Omental fat pad (tissue), 4 donors: Measurements from ENCODE around the gene SAT1. TPM values are rescaled to one million over a fixed set of nuclear protein-coding genes. Genes with fewer than 3 reads are reported as not detected.
"Not testable (repeated sequence)": the region's sequence is repeated elsewhere in the genome, so short reads cannot be mapped to it uniquely, and the experiment has no call there.

Experiments
- ATAC-seq: fragments of 150-250 bp; one replicate; pipeline ENCODE4 v1.9.1; 2016; ENCODE audit warnings: mild to moderate bottlenecking, moderate library complexity; ENCODE audit not compliant: low FRiP score
- DNase-seq: peaks from one replicate; pipeline ENCODE4 v3.0.0-alpha.2; 2019; ENCODE audit warnings: low spot score
- total RNA-seq, 4 donors: library from RNA; depleted of rRNA; stranded (reverse); fragments of >200 nt; gene quantifications; one replicate each; pipeline ENCODE4 v1.1.0, GENCODE V29; 2016
- TF ChIP-seq, protein P1 (sequence below), 3 donors: fragments of 450-650 bp; IDR thresholded peaks; one replicate each; pipeline ENCODE4 v1.5.1; 2016 to 2017; ENCODE audit warnings: antibody characterized with exemption in 3 of 3, mild to moderate bottlenecking in 3 of 3, moderate library complexity in 2 of 3

Gene SAT1
- 1,000 to 10,000 TPM; 1,071 to 2,815 (median 2,155) TPM for total RNA-seq

DNA sequence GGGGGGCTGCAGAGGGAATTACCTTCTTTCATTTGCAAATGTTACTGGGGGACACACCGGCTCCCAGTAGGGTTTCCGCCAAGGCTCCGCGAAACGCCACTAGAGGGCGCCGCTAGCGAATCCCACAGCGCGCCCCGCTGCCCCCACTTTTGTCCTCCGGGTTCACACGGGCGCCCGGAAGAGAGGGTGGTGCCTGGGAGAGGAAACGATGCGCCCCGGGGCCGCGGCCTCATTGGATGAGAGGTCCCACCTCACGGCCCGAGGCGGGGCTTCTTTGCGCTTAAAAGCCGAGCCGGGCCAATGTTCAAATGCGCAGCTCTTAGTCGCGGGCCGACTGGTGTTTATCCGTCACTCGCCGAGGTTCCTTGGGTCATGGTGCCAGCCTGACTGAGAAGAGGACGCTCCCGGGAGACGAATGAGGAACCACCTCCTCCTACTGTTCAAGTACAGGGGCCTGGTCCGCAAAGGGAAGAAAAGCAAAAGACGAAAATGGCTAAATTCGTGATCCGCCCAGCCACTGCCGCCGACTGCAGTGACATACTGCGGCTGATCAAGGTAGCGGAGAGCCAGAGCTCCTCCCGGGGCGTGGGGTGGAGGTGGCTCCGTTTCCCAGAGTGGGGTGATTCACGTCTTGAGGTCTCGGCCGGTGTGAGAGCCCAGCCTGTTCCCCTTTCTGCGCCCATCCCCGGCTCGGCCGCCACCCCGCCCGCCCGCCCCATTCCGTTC, at the start of gene SAT1:
Gene SAT1 (plus strand): TSS at position 311 of the 726 bp plus-strand sequence. CDS start 179 bp downstream, at position 490.
- peak; percentile 79 for ATAC-seq
- DNase-seq: peak; percentile 83
- TF ChIP-seq, protein P1, sequence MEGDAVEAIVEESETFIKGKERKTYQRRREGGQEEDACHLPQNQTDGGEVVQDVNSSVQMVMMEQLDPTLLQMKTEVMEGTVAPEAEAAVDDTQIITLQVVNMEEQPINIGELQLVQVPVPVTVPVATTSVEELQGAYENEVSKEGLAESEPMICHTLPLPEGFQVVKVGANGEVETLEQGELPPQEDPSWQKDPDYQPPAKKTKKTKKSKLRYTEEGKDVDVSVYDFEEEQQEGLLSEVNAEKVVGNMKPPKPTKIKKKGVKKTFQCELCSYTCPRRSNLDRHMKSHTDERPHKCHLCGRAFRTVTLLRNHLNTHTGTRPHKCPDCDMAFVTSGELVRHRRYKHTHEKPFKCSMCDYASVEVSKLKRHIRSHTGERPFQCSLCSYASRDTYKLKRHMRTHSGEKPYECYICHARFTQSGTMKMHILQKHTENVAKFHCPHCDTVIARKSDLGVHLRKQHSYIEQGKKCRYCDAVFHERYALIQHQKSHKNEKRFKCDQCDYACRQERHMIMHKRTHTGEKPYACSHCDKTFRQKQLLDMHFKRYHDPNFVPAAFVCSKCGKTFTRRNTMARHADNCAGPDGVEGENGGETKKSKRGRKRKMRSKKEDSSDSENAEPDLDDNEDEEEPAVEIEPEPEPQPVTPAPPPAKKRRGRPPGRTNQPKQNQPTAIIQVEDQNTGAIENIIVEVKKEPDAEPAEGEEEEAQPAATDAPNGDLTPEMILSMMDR (IDR thresholded peaks at IDR 0.05): peak in 1 of 3 donors; percentile 48

DNA sequence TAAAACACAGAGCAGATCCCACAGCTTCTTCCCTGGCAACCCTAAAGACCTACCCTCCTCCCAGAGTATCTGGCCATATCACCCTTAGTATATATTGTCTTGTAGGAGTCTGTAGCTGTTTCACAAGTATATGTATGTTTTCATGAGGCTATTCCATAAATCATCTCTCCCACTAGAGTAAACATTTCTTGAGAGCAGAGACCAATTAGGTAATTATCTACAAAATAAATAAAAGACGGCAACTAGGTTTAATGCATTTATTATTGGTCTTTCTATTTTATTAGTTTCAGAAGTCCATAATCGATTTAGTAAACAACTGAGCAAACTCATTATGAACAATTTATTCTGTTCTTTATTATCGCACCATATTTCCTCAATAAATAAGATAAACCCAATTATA, 46.9 kb upstream of the SAT1 start:
- no peak for ATAC-seq

DNA sequence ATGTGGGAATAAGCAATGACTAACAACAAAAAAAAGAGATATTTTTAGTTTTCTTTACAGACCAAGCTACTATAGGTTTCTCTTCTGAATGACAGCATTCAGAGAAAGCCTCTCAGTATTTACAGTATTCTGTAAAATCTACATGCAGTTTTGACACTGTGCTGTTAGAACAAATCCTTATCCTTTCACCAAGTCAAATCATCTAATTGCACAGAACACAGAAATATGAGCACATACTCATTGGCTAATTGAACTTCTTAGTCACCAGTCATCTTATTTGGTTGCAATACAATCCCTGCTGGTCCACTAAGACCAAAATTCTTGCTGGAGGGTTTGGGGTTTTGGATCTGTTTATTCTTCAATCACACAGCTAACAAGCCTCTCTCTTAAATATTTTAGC, 45.6 kb upstream of the SAT1 start:
- TF ChIP-seq, protein P1 (IDR thresholded peaks at IDR 0.05): no peak

More for the DNA sequence above, 46.9 kb upstream of the SAT1 start:
- TF ChIP-seq, protein P1 (IDR thresholded peaks at IDR 0.05): no peak
- DNase-seq: no peak

DNA sequence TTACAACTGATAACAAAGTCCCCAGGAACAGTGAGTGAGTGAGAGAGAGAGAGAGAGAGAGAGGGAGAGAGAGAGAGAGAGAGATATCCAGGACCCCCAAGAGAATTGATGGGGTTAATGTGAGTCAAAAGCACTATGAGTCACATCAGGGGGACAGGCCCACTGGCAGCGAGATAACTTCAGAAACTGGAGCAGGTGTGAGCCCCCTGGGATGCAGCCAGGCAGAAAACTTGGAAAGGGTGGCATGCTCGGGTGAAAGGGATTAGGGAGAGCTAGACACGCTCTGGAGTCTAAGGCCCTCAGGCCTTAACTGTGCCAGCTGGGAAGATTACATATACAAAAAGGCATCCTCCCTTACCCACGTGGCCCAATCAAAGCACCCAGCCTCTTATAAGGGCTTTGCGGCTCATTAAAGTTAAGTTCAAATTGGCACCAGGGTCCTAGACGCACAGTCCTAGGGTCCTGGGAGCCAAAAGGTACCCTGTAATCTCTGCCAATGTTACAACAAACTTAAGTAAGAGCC, 40.7 kb upstream of the SAT1 start:
- DNase-seq: no peak
- peak; percentile 43 for ATAC-seq
- TF ChIP-seq, protein P1 (IDR thresholded peaks at IDR 0.05): no peak

More for the DNA sequence above, 45.6 kb upstream of the SAT1 start:
- no peak for ATAC-seq
- no peak for DNase-seq

DNA sequence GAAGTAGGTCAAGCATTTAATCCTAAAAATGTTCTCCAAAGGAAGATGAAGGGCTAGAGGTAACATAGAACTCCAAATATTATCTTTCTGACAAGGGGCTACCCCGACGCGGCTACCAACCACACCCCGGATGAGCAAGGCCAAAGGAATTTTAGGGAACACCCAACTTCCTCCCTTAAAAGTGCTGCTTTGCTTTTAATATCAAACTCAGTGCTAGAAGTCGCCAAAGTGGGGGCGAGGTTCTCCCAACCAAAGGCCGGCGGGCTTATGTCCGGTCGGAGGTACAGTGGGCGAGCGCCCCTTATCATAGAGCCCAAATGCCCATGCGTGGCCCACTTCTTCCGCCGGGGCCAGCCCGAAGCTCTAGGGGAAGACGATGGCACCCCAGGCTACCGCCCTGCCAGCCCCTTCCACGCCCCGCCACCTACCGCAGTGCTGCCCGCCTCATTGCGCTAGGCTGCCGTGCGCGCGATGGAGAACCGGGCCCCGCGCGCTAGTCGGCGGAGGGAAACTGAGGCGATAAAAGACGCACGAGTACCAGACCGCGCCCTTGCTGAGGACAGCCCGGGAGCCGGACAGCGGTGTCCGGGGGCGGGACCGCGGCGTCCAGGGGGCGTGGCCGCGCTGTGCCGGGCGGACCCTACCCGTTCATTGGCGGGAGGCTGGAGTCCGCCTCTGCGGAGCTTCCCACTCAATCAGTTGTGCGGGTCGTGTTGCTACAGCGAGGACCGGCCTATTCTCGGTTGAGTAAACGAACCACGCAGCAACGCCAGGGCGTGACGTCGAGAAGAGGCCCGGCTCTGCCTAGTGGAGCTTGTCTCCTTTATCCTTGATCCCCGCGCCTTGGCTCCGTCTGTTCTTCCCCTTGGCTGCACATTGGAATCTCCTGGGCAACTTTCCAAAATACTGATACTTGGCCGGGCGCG, 40.0 kb upstream of the SAT1 start, which contains the start of gene ACOT9:
Gene ACOT9 (minus strand): TSS at position 580 of the 926 bp plus-strand sequence. CDS start 132 bp downstream, at position 448.
- peak; percentile 98 for ATAC-seq
- TF ChIP-seq, protein P1 (IDR thresholded peaks at IDR 0.05): no peak
- peak; percentile 51 for DNase-seq

DNA sequence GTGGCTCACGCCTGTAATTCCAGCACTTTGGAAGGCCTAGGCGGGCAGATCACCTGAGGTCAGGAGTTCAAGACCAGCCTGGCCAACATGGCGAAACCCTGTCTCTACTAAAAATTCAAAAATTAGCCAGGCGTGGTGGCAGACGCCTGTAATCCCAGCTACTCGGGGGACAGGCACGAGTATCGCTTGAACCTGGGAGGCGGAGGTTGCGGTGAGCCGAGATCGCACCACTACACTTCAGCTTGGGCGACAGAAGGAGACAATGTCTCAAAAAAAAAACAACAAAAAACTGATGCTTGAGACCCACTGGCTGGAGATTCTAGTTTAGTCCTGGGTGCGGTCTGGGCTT, 39.4 kb upstream of the SAT1 start:
- not testable (repeated sequence) for DNase-seq, ATAC-seq

DNA sequence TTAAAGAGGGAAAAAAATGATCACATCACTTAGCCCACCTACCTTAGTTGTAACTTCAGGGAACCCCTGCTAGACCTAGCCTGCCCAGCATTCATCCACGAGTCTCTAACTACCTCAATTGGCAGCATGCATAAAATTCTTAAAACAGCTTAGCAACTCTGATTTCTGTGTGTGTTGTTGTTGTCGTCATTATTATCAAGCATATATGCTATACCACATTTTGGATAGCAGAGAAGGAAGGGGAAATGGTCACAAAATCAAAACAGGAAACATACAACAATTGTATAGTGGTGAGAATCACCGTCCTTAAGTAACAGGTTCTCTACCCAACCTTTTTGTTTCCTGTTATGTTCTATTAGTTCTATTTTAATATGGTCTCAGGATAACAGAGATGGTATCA, 37.2 kb upstream of the SAT1 start:
- ATAC-seq (no peak), DNase-seq (no peak)
- TF ChIP-seq, protein P1 (IDR thresholded peaks at IDR 0.05): no peak
